ENCODE data around the gene SYT17. TPM values are rescaled to one million over a fixed set of nuclear protein-coding genes. Genes with fewer than 3 reads are reported as not detected.

The SYT17 gene
- total RNA-seq, 1 experiment from 2014 or later = 0.29 TPM

DNA sequence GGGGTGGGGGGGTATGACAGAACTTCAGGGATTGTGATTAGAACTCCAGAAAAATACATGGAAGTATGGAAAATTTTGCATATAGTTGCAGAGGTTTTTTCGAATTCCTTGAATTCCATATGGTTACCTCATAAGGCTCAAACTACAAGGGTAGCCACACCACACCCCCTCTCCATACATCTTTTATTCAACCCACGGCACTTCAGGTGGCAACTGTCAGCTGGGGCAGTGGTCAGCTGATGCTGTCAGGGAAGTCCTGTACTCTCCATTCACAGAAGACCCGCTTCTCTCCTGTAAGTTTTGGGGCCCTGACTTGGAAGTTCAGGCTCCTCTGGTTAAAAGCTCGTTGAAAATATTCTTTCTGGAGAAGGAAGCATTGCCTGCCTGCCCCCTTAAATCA, 60.0 kb downstream of the SYT17 start:
- Histone ChIP-seq H3K4me1 (replicated peaks) (peaks cover 6% of the 10 kb centered on the region; the same call in 1 of the 2 replicates), H3K27me3 (replicated peaks) (no peaks in the 10 kb centered on the region; the same call in 1 of the 2 replicates)
- no peak for DNase-seq (ENCODE audit: low read depth in 1 of 2, low spot score in 2 of 2)

DNA sequence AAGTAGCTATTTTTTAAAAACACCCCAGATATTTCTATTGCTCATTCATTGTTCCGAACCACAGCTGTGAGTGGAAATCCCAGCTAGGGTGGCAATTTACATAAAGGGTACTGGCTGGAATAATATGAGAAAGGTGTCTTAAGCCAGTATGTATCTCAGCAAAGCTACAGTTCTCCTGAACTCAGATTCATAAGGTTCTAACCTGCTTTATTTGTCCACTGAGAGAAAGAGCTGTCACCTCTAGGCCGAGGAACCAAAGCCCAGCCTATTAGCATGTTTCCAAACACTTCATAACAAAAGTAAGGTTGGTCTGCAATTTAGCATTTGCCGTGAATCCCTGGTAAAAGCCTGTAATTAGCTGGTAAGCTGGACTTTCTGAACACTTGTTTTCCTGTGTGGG, 60.5 kb downstream of the SYT17 start:
- H3K9me3 ChIP-seq (replicated peaks) = peaks cover 3% of the 10 kb centered on the region
- no peak overlapping the region for H3K4me3 ChIP-seq
- no peaks in the 10 kb centered on the region for H3K36me3 ChIP-seq
- no peaks in the 10 kb centered on the region; the same call in 1 of the 2 replicates for H3K27me3 ChIP-seq (replicated peaks)
- no peak overlapping the region for H3K27ac ChIP-seq
- peaks cover 6% of the 10 kb centered on the region; the same call in 1 of the 2 replicates for H3K4me1 ChIP-seq (replicated peaks)
- no peak for DNase-seq (ENCODE audit: low read depth in 1 of 2, low spot score in 2 of 2)

More for the DNA sequence above, 60.0 kb downstream of the SYT17 start:
- Histone ChIP-seq H3K27ac (no peak overlapping the region), H3K4me3 (no peak overlapping the region), H3K9me3 (replicated peaks) (peaks cover 9% of the 10 kb centered on the region), H3K36me3 (no peaks in the 10 kb centered on the region)

DNA sequence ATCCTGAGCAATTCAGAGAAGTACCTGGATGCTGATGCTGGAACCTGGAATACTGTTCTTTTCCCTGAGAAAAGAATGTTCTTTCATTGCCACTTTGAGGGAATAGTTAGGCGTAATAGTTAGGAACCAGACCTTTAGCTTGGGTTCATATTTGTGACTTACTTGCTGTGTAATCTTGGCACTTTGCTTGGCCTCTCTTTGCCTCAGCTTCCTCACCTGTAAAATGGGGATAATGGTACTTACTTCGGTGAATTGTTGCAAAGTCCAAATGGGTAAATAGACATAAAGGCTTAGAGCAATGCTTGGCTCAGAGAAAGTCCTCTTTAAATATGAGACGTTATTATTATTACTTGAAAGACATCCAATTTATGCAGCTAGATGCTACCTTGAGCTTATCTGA, 62.5 kb downstream of the SYT17 start:
- peaks cover 6% of the 10 kb centered on the region; the same call in 1 of the 2 replicates for H3K4me1 ChIP-seq (replicated peaks)
- no peak for DNase-seq (ENCODE audit: low read depth in 1 of 2, low spot score in 2 of 2)
- H3K36me3 ChIP-seq = no peaks in the 10 kb centered on the region
- no peak overlapping the region for H3K27ac ChIP-seq
- no peaks in the 10 kb centered on the region for H3K9me3 ChIP-seq (replicated peaks)
- no peaks in the 10 kb centered on the region; the same call in 1 of the 2 replicates for H3K27me3 ChIP-seq (replicated peaks)
- H3K4me3 ChIP-seq = no peak overlapping the region

DNA sequence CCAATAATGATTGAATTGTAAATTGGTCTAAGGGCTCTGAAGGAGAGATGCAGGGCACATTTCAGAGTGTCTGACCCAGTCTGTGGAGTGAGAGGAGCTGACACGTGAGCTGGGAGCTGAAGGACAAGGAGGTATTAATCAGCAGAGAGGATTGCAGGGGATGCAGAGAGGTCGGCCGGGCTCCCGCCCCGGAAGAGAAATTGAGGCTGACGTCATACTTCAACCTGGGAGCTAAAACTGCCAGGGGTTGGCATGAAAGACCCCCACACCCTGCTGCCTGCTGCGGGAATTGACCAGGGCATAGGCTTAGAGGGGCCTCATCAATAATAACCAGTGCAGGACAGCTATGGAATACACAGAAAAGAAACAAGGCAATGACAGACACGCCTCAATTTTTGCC, 63.8 kb downstream of the SYT17 start:
- Histone ChIP-seq H3K27me3 (replicated peaks) (no peaks in the 10 kb centered on the region; the same call in 1 of the 2 replicates), H3K9me3 (replicated peaks) (no peaks in the 10 kb centered on the region), H3K4me3 (no peak overlapping the region), H3K4me1 (replicated peaks) (peaks cover 6% of the 10 kb centered on the region; the same call in 1 of the 2 replicates), H3K27ac (no peak overlapping the region), H3K36me3 (no peaks in the 10 kb centered on the region)
- DNase-seq (ENCODE audit: low read depth in 1 of 2, low spot score in 2 of 2) = no peak

DNA sequence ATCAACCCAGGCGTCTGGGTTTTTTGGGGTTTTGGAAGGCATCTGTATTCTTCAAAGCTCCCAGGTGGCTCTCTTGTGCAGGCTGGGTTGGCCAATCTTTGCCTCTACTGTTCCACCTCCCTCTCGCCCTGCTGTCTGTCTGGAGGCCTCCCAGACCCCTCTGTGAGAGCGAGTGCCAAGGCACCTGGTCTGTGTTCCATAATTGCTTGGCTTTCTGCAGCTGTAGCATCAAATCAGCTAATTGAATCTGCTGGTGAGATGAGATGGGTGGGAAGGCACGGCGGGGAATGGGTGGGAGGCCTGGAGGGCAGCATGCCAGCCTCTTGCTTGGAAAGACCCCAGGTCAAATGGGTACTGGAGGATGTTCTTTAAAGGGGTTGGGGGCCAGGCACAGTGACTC, 64.9 kb downstream of the SYT17 start:
- Histone ChIP-seq H3K9me3 (replicated peaks) (no peaks in the 10 kb centered on the region), H3K27me3 (replicated peaks) (no peaks in the 10 kb centered on the region; the same call in 1 of the 2 replicates), H3K4me1 (replicated peaks) (peaks cover under 1% of the 10 kb centered on the region; the same call in 1 of the 2 replicates), H3K36me3 (no peaks in the 10 kb centered on the region), H3K4me3 (no peak overlapping the region), H3K27ac (no peak overlapping the region)
- DNase-seq (ENCODE audit: low read depth in 1 of 2, low spot score in 2 of 2) = no peak

DNA sequence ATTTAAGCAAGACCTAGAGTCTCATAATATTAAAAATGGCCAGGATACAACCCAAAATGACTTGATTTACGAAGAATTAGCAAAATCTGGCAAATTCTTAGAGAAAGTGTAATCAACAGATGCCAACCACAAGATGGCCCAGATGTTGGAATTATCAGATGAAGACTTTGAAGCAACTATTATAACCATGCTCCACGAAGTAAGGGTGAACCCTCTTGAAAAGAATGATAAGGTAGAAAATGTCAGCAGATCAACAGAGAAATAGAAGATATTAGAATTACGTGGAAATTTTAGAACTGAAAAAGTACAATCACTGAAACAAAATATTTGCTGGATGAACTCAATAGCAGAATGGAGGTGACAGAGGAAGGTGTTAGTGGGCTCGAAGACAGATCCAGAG, 67.4 kb downstream of the SYT17 start:
- H3K4me1 ChIP-seq (replicated peaks) = no peaks in the 10 kb centered on the region
- H3K4me3 ChIP-seq = no peak overlapping the region
- H3K36me3 ChIP-seq = no peaks in the 10 kb centered on the region
- H3K27ac ChIP-seq = no peak overlapping the region
- no peaks in the 10 kb centered on the region for H3K9me3 ChIP-seq (replicated peaks)
- H3K27me3 ChIP-seq (replicated peaks) = no peaks in the 10 kb centered on the region
- no peak for DNase-seq (ENCODE audit: low read depth in 1 of 2, low spot score in 2 of 2)

DNA sequence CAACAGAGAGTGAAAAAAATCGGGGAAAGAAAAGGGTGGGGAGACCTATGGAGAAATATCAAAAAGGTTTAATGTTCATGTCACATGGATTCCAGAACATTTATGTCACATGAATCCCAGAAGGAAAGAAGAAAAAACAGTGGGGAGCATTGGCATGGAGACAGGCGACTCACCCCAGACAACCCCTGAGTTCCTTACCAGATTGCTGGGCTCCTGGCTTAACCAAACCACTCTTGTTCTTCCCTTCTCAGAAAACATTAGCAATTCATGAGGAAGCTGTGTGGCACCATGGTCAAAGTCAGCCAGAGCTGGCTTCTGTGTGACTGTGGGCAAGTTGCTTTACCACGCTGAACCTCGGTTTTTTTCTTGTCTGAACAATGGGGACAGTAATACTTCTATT, 67.8 kb downstream of the SYT17 start:
- H3K4me1 ChIP-seq (replicated peaks) = no peaks in the 10 kb centered on the region
- H3K4me3 ChIP-seq = no peak overlapping the region
- H3K9me3 ChIP-seq (replicated peaks) = no peaks in the 10 kb centered on the region
- no peak for DNase-seq (ENCODE audit: low read depth in 1 of 2, low spot score in 2 of 2)
- no peak overlapping the region for H3K27ac ChIP-seq
- no peaks in the 10 kb centered on the region for H3K36me3 ChIP-seq
- H3K27me3 ChIP-seq (replicated peaks) = no peaks in the 10 kb centered on the region

DNA sequence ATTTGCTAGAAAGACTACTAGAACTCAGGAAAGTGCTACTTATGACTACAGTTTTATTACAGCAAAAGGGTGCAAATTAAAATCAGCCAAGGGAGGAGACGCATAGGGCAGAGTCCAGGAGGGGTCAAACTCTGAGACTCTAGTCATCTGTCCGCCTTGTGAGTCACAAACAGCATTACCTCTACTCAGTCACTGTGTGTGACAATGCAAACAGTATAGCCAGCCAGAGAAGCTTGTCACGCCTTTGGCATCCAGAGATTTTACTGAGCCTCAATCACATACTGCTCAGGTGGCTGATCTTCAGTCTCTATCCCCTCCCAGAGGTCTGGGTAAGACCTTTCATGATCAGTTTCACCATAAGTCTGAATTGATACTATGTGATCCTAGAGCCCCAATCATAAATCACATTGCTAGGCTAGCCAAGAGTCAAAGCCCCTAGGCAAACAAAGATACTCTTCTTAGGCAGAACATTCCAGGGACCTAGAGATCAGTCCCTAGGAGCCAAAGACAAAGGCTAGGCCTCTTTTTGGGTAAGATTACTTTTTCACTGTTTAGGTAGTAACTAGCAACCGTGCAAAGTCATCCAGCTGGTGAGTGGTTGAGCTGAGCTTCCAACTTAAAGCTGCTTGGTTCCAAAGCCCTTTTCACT, 68.6 kb downstream of the SYT17 start:
- no peak overlapping the region for H3K4me3 ChIP-seq
- no peaks in the 10 kb centered on the region for H3K36me3 ChIP-seq
- no peaks in the 10 kb centered on the region for H3K27me3 ChIP-seq (replicated peaks)
- DNase-seq (ENCODE audit: low read depth in 1 of 2, low spot score in 2 of 2) = no peak
- no peak overlapping the region for H3K27ac ChIP-seq
- H3K4me1 ChIP-seq (replicated peaks) = no peaks in the 10 kb centered on the region
- H3K9me3 ChIP-seq (replicated peaks) = no peaks in the 10 kb centered on the region

DNA sequence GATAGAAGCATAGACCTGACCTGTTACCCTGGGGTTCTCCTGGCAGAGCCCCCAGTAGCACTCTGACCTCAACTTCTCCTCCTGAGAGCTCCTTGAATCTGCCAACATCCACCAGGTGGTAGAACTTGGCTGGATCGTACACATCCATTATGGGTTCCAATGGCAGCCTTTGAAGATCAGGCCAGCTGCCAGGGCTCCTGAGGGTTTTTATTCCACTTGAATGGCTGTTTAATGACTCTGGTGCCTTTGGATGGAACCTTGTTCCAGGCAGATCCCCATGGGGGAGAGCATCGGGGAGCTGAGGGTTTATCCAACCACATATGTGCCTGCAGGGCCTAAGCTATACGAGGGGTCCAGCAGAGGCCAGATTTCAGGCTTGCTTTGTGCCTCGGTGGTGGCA, 70.4 kb downstream of the SYT17 start:
- Histone ChIP-seq H3K36me3 (no peaks in the 10 kb centered on the region), H3K4me1 (replicated peaks) (no peaks in the 10 kb centered on the region), H3K4me3 (no peak overlapping the region), H3K27ac (no peak overlapping the region), H3K9me3 (replicated peaks) (no peaks in the 10 kb centered on the region), H3K27me3 (replicated peaks) (no peaks in the 10 kb centered on the region)
- DNase-seq (ENCODE audit: low read depth in 1 of 2, low spot score in 2 of 2) = no peak

DNA sequence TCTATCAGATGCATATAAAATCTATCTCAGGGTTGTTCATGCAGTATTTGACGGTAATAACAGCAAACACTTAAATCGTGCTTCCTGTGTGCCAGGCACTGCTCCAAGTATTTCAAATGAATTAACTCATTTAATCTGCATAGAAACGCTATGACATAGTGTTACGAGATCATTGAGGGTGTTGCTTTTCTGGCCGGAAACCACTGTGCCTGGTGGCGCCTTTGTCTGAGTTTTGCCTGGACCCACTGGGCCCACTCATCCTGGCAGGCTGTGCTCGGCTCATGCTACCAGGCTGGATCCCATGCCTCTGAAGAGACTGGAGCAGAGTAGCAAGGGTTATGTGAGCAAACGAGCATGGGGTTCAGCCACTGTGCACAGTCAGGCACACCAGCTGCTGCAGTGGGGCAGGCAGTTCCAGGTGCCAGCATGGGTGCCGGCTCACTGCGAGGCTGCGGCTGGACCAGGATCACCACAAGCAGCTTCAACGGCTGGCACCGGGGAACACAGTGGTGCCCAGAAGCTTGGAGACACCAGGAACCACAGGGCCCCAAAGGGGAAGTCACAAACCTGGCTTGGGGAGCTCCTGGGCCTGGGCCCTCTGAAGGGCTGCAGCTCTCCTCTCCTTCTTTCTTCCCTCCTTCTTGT, 71.6 kb downstream of the SYT17 start:
- no peaks in the 10 kb centered on the region for H3K36me3 ChIP-seq
- no peak overlapping the region for H3K4me3 ChIP-seq
- H3K27ac ChIP-seq = no peak overlapping the region
- H3K4me1 ChIP-seq (replicated peaks) = no peaks in the 10 kb centered on the region
- no peaks in the 10 kb centered on the region for H3K9me3 ChIP-seq (replicated peaks)
- no peak for DNase-seq (ENCODE audit: low read depth in 1 of 2, low spot score in 2 of 2)
- no peaks in the 10 kb centered on the region for H3K27me3 ChIP-seq (replicated peaks)

DNA sequence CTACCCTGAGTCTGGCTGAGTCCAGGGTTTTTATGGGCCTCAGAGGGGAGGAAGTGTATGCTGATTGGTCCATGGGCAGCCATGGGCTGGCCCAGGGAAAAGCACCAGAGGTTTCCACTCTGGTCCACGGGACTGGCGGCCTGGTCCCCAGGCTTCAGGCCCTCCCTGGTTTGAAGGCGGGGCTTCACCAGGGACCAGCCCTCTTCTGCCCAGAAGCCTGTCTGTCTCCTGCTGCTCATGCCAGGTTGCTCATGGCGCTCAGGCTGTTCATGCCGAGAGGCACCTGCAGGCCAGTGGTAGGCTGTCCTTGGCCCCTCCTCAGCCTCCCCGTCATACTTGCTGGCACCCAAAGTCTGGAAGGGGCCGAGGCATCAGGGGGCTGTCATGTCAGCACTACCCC, 72.5 kb downstream of the SYT17 start:
- no peak overlapping the region for H3K27ac ChIP-seq
- H3K9me3 ChIP-seq (replicated peaks) = no peaks in the 10 kb centered on the region
- no peak for DNase-seq (ENCODE audit: low read depth in 1 of 2, low spot score in 2 of 2)
- H3K4me1 ChIP-seq (replicated peaks) = no peaks in the 10 kb centered on the region
- H3K36me3 ChIP-seq = no peaks in the 10 kb centered on the region
- no peak overlapping the region for H3K4me3 ChIP-seq
- no peaks in the 10 kb centered on the region for H3K27me3 ChIP-seq (replicated peaks)

DNA sequence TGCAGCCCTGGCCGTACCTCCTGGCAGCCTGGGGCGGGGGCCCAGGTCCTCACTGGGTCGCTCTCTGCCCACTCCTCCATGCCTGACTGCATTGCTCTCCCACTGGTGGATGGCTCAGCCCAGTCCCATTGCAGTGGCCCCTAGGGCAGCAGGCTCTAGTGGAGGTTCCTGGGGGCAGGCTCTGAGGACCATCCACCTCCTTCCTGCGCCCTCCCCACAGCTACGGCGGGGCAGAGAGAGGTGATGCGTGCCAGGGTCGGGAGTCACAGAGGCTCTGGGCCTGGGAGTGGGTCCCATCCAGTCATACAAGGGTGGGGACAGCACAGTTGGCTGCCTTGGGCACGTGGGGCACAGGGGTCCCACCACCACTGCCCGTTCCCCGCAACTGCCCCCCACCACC, 73.5 kb downstream of the SYT17 start:
- DNase-seq (ENCODE audit: low read depth in 1 of 2, low spot score in 2 of 2) = no peak
- H3K27ac ChIP-seq = no peak overlapping the region
- H3K9me3 ChIP-seq (replicated peaks) = no peaks in the 10 kb centered on the region
- H3K4me1 ChIP-seq (replicated peaks) = no peaks in the 10 kb centered on the region
- no peaks in the 10 kb centered on the region for H3K36me3 ChIP-seq
- H3K27me3 ChIP-seq (replicated peaks) = no peaks in the 10 kb centered on the region
- no peak overlapping the region for H3K4me3 ChIP-seq

DNA sequence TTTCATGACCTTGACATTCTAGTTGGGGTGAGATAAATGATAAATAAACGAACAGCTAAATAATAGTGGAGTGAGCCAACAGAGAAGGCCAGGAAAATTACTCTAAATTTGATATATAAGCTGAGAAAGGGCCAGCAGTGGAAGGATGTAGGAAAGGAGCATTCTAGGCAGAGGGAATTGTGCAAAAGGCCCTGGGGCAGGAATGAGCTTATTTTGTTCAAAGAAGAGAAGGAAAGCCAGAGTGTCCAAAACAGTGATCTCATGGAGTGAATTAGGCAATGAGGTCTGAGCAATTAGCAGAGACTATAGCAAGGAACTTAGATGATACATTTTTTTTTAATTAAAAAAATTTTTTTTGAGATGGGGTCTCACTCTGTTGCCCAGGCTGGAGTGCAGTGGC, 74.1 kb downstream of the SYT17 start:
- Histone ChIP-seq H3K27ac (no peak overlapping the region), H3K36me3 (no peaks in the 10 kb centered on the region), H3K4me1 (replicated peaks) (no peaks in the 10 kb centered on the region), H3K4me3 (no peak overlapping the region), H3K9me3 (replicated peaks) (no peaks in the 10 kb centered on the region), H3K27me3 (replicated peaks) (no peaks in the 10 kb centered on the region)
- no peak for DNase-seq (ENCODE audit: low read depth in 1 of 2, low spot score in 2 of 2)

DNA sequence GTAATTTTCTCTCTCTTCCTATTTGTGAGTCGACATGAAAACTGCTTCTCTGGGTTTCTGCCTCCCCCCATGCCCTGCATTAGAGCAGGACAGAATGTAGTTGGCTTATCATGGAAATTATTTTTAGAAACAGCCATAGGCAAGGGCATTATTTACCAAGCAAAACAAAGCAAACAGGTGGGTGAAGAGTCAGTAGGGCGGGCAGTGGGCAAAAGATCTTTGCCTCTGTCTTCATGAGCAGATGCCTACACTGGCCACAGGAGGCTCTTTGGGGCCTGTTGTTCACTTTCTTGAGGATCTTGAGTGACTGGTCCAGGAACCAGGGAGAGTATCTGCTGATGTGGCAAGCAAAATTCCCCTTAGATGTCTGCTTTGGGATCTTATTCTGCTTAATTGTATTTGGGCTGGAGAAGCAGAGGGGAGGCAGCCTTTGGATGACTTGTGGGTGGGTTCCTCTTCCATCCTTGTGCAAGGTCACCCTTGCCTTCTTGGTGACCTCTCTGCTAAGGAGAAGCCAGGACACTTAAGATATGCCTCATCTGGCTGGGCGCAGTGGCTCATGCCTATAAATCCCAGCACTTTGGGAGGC, 75.0 kb downstream of the SYT17 start:
- Histone ChIP-seq H3K9me3 (replicated peaks) (no peaks in the 10 kb centered on the region), H3K4me1 (replicated peaks) (no peaks in the 10 kb centered on the region), H3K4me3 (no peak overlapping the region), H3K36me3 (no peaks in the 10 kb centered on the region), H3K27me3 (replicated peaks) (no peaks in the 10 kb centered on the region), H3K27ac (no peak overlapping the region)
- no peak for DNase-seq (ENCODE audit: low read depth in 1 of 2, low spot score in 2 of 2)

All from SJSA1 (cell line).